Subcutaneous adipose tissue (tissue), 4 donors: ENCODE data around the gene ABCB4. TPM values are rescaled to one million over a fixed set of nuclear protein-coding genes. Genes with fewer than 3 reads are reported as not detected.

Source experiments
- CTCF ChIP-seq: fragments of 450-650 bp; IDR thresholded peaks from one replicate; pipeline ENCODE4 v1.5.1; 2016; ENCODE audit warnings: low read depth, mild to moderate bottlenecking, control low read depth, antibody characterized with exemption, moderate library complexity
- total RNA-seq, 4 donors: library from RNA; depleted of rRNA; stranded (reverse); fragments of >200 nt; gene quantifications; one replicate each; pipeline ENCODE4 v1.1.0, GENCODE V29; 2016

Gene ABCB4
- total RNA-seq, 4 donors from 2014 or later = 0.88 to 3.1 (median 1.6) TPM

- no peak for TF ChIP-seq CTCF
Observed at GRCh38 chr7:87435546-87435945, 39.9 kb downstream of the ABCB4 start.

DNA sequence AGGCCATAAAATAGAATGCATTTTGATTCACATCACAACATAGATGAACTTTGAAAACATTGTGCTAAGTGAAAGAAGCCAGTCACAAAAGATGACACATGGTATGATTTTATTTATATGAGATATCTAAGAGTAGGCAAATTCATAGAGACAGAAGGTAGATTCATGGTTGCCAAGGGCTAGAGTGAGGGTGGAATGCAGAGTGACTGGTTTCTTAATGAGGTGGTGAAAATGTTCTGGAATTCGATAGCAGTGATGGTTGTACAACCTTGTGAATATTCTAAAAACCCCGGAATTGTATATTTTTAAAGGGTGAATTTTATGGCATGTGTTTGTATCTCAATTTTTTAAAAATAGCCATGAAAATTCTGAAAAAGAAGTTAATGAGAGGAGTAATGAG lies 42.9 kb downstream of the ABCB4 start:
- no peak for TF ChIP-seq CTCF

DNA sequence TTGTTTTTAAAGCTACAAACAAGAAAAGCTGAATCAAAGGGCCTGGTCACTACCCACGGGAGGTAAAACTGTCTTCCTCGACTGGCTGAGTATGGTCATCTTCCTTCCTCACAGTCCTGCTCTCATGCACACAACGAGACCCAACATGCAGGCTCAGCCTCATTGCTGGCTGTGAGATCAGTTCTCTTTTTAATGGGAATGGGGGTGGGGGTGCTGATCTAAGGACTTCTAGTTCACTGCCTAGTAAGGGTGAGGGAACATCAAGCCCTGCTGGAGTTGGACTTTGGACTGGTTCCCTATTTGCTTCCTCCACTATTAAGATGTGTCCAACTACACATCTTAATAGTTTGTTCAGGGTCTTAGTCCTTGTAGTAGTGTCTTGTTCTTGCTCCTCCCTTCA lies 48.2 kb downstream of the ABCB4 start:
- TF ChIP-seq CTCF = no peak

- TF ChIP-seq CTCF = no peak
Observed at GRCh38 chr7:87426160-87426559, 49.3 kb downstream of the ABCB4 start.

GRCh38 chr7:87424075-87424474 lies 51.4 kb downstream of the ABCB4 start:
- TF ChIP-seq CTCF = no peak

DNA sequence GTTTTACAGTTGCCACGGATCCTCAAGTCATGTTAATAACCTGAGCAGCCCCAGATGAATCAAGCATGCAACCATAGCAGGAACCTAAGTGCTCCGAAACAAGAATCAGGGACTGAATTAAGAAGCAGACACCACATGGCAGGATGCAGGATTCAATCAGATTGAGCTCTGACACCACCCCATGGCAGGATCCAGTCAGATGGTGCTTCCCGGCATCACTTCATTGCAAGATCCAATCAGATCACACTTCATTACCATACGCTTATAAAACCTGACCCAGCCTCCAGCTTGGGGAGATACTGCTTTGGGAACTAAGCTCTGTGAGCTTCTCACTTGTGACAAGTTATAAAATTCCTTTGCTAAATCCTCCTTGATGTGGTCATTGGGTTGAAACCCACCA lies 55.3 kb downstream of the ABCB4 start:
- no peak for TF ChIP-seq CTCF

- no peak for TF ChIP-seq CTCF
Observed at GRCh38 chr7:87416682-87417587, 58.5 kb downstream of the ABCB4 start.
